GM18519 (cell line): ENCODE data around the gene MIGA2.
"Not testable (repeated sequence)": the region's sequence is repeated elsewhere in the genome, so short reads cannot be mapped to it uniquely, and the experiment has no call there.

Experiments used
- ATAC-seq: cut with Tn5 transposase; IDR thresholded peaks from one replicate; pipeline ENCODE4 v1.9.1; 2021; ENCODE audit warnings: mild to moderate bottlenecking, moderate library complexity; ENCODE audit not compliant: unreplicated experiment, low FRiP score

MIGA2 gene

GRCh38 chr9:129036241-129036922, at the start of gene MIGA2:
Gene MIGA2 (plus strand): TSS chr9:129036626. CDS start chr9:129040595, 3,969 bp downstream.
- peak; percentile 80 for ATAC-seq

- ATAC-seq, result no peak
These were observed 49.8 kb upstream of the MIGA2 start for GRCh38 chr9:128986671-128987070.

- no peak for ATAC-seq
These were observed 48.6 kb upstream of the MIGA2 start for GRCh38 chr9:128987805-128988204.

- no peak for ATAC-seq
These were observed 43.4 kb upstream of the MIGA2 start for GRCh38 chr9:128992995-128993394.

GRCh38 chr9:128995791-128996190, 40.6 kb upstream of the MIGA2 start:
- no peak for ATAC-seq

- no peak for ATAC-seq
These were observed 38.0 kb upstream of the MIGA2 start for GRCh38 chr9:128998462-128998861.

- no peak for ATAC-seq
These were observed 36.7 kb upstream of the MIGA2 start for GRCh38 chr9:128999581-129000206.

GRCh38 chr9:129001504-129002325, 34.7 kb upstream of the MIGA2 start:
- ATAC-seq, result no peak

- no peak for ATAC-seq
These were observed 33.4 kb upstream of the MIGA2 start for GRCh38 chr9:129002992-129003391.

GRCh38 chr9:129004173-129004572, 32.3 kb upstream of the MIGA2 start:
- ATAC-seq, result not testable (repeated sequence)

GRCh38 chr9:129005336-129005997, 31.0 kb upstream of the MIGA2 start:
- no peak for ATAC-seq

- ATAC-seq, result no peak
These were observed 29.9 kb upstream of the MIGA2 start for GRCh38 chr9:129006328-129007034.

- ATAC-seq, result no peak
These were observed 29.2 kb upstream of the MIGA2 start for GRCh38 chr9:129007035-129007765.

- no peak for ATAC-seq
These were observed 28.5 kb upstream of the MIGA2 start for GRCh38 chr9:129007766-129008468.

- no peak for ATAC-seq
These were observed 27.9 kb upstream of the MIGA2 start for GRCh38 chr9:129008469-129008965.

- ATAC-seq, result no peak
These were observed 27.3 kb upstream of the MIGA2 start for GRCh38 chr9:129008986-129009583.

GRCh38 chr9:129009584-129010141, 26.8 kb upstream of the MIGA2 start:
- ATAC-seq, result no peak
